ENCODE measurements around the gene SPOCD1.

DNA sequence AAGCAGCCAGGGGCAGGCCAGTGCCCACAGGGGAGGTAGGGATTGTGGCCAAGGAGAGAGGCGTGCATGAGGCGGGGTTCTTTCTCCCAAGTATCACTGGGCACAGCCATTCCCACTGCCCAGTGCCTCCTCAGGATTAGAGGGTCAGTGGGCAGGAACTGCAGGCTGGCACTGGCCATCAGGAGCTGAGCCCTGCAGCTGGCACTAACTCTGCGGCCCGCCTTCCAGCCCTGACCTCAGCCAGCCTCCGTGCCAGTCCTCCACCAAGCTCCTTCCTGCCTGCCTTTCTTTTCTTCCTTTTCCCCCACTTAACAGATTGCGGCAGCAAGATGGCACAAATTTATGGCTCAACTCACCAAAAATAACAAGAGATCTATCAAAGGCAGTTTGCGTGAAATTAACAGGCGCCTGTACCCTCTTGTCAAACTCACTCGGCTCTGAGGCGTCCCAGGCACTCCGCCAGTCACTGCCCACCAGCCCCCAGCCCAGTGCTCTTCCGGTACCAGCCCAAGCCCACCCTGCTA, 62.8 kb downstream of the SPOCD1 start:
- TF ChIP-seq, protein P1, sequence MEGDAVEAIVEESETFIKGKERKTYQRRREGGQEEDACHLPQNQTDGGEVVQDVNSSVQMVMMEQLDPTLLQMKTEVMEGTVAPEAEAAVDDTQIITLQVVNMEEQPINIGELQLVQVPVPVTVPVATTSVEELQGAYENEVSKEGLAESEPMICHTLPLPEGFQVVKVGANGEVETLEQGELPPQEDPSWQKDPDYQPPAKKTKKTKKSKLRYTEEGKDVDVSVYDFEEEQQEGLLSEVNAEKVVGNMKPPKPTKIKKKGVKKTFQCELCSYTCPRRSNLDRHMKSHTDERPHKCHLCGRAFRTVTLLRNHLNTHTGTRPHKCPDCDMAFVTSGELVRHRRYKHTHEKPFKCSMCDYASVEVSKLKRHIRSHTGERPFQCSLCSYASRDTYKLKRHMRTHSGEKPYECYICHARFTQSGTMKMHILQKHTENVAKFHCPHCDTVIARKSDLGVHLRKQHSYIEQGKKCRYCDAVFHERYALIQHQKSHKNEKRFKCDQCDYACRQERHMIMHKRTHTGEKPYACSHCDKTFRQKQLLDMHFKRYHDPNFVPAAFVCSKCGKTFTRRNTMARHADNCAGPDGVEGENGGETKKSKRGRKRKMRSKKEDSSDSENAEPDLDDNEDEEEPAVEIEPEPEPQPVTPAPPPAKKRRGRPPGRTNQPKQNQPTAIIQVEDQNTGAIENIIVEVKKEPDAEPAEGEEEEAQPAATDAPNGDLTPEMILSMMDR (IDR thresholded peaks at IDR 0.05; ENCODE audit: insufficient read depth, low read depth, low read length) = no peak
- no peak for TF ChIP-seq EZH2 (IDR thresholded peaks at IDR 0.05; ENCODE audit: insufficient read depth, low read length)
